GM21717 (cell line): ENCODE measurements around the gene CLN3.
"Not testable (repeated sequence)": the region's sequence is repeated elsewhere in the genome, so short reads cannot be mapped to it uniquely, and the experiment has no call there.

Experiments used
- ATAC-seq: cut with Tn5 transposase; IDR thresholded peaks from one replicate; pipeline ENCODE4 v1.9.1; 2021; ENCODE audit warnings: mild to moderate bottlenecking, moderate library complexity; ENCODE audit not compliant: unreplicated experiment

Gene CLN3

GRCh38 chr16:28514246-28514645, 22.4 kb upstream of the CLN3 start:
- no peak for ATAC-seq

DNA sequence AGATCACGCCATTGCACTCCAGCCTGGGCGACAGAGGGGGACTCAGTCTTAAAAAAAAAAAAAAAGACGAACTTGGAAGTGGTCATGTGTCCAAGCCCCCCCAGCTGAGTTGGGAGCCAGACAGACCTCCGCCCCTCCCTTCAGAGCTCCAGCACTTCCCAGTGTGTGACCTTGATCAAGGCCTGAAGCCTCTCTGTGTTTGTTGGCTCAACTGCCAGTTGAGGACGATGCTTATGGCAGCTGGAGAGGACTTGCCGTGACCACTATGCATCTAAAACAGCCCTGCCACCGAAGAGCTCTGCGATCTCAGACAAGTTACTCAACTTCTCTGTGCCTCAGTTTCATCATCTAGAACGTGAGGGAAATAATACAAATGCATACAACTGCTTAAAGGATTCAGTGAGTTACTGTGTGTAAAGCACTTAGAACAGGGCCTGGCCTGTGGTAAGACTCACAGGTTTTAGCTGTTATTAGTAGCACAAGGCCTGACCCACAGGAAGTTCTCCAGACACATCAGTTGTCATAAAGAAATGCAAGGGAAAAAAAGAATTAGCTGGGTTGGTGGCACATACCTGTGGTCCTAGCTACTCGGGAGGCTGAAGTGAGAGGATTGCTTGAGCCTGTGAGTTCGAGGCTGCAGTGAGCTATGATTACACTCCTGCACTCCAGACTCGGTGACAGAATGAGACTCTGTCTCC, 21.8 kb upstream of the CLN3 start:
- no peak for ATAC-seq

- ATAC-seq = no peak
Measured at GRCh38 chr16:28511801-28512789, 20.2 kb upstream of the CLN3 start.

- ATAC-seq = no peak
Measured at GRCh38 chr16:28511031-28511430, 19.2 kb upstream of the CLN3 start.

GRCh38 chr16:28505489-28506137, 13.7 kb upstream of the CLN3 start:
- ATAC-seq = no peak

DNA sequence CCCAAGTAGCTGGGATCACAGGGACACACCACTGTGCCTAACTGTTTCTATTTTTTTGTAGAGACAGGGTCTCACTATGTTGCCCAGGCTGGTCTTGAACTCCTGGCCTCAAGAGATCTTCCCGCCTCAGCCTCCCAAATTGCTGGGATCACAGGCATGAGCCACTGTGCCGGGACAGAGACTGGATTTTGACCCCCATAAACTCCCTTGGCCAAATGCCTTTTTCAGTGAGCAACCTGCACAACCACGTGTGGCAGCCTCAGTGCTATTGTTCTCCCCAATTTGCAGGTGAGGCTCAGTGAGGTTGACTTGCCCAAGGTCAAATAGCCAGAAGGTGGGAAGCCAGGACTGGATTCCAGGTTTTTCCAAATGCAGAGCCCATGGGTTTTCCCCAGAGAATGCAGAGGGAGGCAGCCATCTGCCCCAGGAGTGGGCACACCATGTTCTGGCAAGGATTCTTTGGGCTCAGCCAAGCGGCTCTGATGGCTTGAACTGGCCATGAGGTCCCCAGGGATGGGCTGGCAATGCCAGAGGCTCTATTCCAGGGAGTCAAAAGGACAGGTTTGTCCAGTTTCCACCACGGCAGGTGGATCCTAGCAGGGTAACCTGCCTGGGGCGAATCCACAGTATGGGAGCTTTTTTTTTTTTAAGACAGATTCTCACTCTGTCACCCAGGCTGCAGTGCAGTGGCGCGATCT, 13.0 kb upstream of the CLN3 start:
- ATAC-seq = no peak

GRCh38 chr16:28503470-28504259, 11.8 kb upstream of the CLN3 start:
- ATAC-seq = no peak

DNA sequence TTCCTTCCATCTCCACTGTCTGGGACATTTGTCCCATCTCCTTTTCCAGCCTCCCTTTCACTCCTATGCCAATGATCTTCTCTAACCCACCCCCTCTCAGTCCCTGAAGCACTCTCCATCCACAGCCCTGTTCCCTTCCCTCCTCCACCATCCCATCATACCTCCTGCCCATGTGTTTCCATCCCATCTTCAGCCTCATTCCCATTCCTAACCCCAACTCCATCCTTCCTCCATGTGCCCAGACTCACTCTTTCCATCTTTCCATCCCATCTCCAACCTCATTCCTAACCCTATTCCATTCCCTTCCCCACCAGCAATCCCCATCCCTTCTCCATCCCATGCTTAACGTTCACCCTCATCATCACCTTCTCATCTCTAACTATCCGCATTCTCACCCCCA, 10.4 kb upstream of the CLN3 start:
- ATAC-seq = no peak

DNA sequence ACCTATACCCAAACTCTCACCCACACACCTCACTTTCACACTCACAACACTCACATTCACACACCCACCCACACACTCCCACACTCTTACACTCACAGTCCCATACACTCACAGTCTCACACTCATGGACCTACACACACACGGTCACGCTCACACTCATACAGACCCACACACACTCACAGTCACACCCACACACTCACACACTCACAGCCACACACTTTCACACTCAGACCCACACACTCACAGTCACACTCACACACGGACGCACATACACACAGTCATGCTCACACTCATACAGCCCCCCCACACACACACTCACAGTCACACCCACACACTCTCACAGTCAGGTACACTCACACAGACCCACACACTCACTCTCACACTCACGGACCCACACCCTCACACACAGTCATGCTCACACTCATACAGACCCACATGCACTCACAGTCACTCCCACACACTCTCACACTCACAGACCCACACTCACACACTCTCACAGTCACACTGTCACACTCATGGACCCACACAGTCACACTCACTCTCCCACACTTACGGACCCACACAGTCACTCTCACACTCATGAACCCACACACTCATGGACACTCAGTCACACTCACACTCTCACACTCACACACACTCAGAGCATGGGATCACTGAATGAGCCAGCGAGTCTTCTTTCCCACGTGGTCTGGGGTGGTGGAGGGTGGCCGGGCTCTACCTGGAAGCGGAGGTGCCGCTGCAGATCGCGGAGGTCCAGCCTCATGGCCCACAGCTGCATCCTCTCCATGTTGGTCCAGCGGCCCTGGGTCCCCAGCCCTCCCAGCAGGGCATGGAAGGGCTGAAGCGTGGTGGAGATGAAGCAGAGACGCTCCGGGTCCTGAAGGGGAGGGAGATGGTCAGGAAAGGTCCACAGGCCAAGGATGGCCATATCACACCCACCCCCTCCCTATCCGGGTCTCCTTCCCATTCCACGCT, 9.7 kb upstream of the CLN3 start:
- ATAC-seq = no peak

DNA sequence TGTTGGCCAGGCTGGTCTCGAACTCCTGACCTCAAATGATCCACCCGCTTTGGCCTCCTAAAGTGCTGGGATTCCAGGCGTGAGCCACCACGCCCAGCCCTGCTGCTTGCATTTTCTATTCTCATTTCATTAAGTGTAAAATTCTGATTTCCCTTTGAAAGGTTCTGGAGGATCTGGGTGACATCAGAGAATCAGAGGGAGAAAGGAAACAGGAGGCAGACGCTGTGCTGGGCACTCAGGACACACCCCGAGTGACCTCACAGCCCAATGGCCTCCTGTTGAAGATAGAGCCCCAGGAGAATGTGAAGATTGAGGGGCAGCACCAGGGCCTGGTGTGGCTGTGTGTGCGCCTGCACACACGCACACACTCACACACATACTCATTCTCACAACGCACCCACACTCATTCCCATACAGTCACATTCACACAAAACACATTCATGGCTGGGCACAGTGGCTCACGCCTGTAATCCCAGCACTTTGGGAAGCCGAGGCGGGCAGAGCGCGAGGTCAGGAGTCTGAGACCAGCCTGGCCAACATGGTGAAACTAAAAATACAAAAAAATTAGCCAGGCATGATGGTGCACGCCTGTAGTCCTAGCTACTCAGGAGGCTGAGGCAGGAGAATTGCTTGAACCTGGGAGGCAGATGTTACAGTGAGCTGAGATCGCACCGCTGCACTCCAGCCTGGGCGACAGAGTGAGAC, 8.8 kb upstream of the CLN3 start:
- ATAC-seq = not testable (repeated sequence)

DNA sequence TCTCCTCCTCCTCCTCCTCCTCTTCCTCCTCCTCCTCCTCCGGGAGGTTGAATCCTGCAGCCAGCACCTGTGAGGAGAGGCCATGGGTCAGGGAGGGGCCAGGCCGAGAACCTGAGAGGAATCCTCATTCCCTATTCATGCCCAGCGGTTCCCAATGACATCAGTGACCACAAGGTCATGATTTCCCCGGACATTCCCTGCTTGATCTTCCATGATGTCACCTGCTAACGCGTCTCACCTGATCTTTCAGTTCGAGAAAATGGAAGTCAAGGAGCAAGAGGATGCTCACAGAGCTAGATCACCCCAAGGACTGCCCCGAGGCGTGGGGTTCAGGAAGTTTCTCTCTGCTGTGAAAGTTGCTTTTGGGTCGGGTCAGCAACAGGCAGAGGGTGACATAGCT, 8.0 kb upstream of the CLN3 start:
- ATAC-seq = no peak

GRCh38 chr16:28498666-28499381, 7.0 kb upstream of the CLN3 start:
- ATAC-seq = no peak

DNA sequence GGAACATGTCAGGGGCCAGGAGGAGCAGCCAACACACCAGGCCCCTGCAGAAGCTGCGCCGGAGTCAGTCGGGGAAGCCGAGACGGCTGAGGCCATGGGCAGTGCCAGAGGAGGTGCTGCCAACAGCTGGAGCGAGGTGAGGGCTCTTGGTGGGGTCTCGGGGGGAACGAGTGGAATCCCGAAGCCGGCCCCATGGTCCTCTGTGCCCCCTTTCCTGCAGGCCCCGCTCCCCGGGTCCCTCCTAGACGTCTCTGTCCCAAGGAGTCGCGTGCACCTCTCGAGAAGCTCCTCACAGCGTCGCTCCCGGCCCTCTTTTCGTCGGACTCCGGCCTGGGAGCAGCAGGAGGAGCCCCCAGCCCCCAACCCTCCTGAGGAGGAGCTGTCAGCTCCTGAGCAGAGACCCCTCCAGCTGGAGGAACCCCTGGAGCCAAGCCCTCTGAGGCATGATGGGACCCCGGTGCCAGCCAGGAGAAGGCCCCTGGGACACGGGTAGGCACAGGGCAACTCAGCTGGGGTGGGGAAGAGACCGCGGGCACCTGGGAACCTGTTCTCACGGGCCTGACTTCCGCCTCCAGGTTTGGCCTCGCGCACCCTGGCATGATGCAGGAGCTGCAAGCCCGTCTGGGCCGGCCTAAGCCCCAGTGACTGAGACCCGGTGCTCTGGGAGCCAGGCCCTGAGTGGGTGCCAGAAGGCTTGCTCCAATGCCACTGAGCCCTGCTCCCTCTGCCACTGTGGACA, 6.2 kb upstream of the CLN3 start:
- ATAC-seq = no peak

DNA sequence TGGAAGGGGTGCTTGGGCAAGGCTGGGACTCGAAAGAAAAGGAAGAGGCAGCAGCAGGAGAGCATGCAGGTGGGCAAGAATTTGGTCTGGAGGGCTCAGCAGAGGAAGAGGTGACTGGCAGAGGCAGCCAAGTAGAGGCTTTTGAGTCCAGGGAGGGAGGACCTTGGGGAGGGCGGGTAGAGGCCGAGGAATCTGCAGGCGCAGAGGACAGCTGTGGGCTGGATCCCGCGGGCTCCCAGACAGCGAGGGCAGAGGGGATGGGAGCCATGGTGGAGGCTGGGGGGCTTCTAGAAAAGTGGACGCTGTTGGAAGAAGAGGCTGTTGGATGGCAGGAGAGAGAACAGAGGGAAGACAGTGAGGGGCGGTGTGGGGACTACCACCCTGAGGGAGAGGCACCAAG, 5.5 kb upstream of the CLN3 start:
- ATAC-seq = no peak

GRCh38 chr16:28496844-28497243, 5.0 kb upstream of the CLN3 start:
- no peak for ATAC-seq

- no peak for ATAC-seq
Measured at GRCh38 chr16:28495795-28496749, 4.2 kb upstream of the CLN3 start.
